Stromal cell of bone marrow (primary cell): ENCODE measurements around the gene GRK6.
A peak's percentile ranks its signal among the peaks of the same experiment; 100 is the strongest.

Source experiments
- DNase-seq: peaks from one replicate; pipeline ENCODE4 v3.0.0-alpha.2; 2012; ENCODE audit warnings: low read depth

GRK6 gene

DNA sequence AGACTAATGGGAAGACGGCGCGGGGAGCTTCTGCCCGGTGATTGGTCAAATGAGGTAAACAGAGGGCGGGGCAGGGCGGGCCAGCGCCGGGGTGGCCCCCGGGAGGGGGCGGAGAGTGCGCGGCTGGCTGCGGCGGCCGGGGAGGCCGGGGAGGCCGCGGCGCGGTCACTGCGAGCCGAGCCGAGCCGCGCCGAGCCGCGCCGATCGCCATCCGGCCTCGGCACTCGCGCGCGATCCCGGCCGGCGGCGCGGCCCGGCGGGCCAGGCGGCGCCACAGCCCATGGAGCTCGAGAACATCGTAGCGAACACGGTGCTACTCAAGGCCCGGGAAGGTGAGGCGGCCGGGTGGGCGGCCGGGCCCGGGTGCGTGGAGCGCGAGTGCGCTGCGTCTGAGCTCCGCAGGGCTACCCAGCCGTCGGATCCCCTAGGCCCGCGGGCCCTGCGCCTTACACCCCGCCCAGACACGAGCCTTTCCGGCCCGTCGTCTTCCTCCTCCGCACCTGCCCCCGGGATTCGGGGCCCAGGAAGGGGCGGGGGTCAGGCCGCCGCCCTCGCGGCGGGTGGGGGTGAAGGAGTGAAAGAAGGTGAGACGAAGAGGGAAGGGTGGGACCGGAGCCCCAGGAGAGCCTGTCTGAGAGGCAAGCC lies at the start of gene GRK6:
GRK6 (plus strand) TSS at position 111 of the 645 bp plus-strand sequence; CDS start at position 281, 170 bp downstream.
- DNase-seq: no peak

- DNase-seq: no peak
These were observed 48.4 kb upstream of the GRK6 start for GRCh38 chr5:177377851-177378776.

- DNase-seq: no peak
These were observed 47.3 kb upstream of the GRK6 start for GRCh38 chr5:177378884-177379883.

- no peak for DNase-seq
These were observed 45.7 kb upstream of the GRK6 start for GRCh38 chr5:177380805-177381126.

GRCh38 chr5:177382423-177383029 lies 44.0 kb upstream of the GRK6 start:
- DNase-seq: no peak

GRCh38 chr5:177383181-177383580 lies 43.3 kb upstream of the GRK6 start:
- DNase-seq: no peak

- no peak for DNase-seq
These were observed 42.3 kb upstream of the GRK6 start, which contains the start of gene SLC34A1 for GRCh38 chr5:177384134-177384533. SLC34A1 (plus strand) TSS chr5:177384434; CDS start chr5:177385742, 1,308 bp downstream.

GRCh38 chr5:177385720-177386119 lies 40.8 kb upstream of the GRK6 start:
- DNase-seq: no peak

DNA sequence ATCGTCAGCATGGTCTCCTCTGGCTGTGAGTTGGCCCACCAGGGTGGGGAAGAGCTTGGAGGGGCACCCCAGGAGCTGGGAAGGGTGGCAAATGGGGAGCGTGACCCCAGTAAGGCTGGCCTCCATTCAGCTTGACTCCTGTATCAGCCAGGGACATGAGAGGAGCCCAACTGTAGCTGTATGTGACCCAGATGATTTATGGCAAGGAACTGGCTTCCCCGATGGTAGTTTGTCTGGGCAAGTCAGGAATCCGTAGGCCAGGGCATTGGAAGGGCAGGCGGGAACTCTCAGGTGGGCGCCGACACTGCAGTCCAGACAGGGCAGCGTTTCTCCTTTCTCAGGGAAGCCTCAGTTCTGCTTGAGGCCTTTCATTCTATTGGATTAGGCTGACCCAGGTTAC lies 39.9 kb upstream of the GRK6 start:
- DNase-seq: no peak

GRCh38 chr5:177387405-177387804 lies 39.1 kb upstream of the GRK6 start:
- DNase-seq: no peak

- DNase-seq: no peak
These were observed 37.9 kb upstream of the GRK6 start for GRCh38 chr5:177388521-177389052.

- DNase-seq: peak; percentile 90
These were observed 37.0 kb upstream of the GRK6 start for GRCh38 chr5:177389241-177390169.

DNA sequence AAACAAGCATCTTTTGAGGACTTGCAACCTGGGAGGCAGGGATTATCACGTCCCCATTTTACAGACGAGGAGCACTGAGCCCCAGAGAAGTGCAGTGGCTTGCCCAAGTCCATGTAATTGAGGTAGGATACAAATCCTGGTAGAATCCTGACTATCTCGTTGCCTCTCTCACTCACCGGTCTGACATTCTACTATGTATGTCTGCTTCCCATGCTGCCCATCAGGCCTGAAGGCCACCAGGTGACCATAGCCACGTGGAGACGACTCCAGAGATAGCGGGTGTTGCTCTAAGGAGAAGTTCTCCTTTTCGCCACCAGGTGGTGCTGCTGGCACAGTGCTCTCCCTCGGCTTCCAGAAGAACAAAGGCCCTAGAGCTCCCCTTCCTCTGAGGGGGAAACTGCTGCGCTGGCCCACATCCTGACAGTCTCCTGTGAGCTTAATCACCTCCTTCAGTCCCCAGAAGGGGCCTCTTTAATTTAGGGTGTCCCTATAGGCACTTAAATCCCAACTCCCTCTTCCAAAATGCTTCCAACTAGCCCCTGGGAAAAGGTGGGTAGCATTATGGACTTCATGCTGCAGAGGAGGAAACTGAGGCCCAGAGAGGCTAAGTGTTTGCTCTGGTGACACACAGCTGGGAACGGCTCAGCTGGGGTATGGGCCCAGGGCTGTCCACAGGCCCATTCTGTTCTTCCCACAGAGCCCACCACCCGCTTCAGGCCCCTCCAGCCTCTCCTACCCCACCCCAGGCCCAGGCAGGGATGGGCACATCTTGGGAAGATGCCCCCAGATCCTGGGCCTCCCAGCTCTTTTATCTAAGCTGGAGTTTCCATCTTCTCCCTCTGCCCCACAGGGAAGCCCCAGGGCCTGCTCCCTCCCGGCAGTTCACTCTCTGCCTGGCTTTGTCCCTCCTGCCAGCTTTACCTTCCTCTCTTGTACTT lies 35.8 kb upstream of the GRK6 start:
- DNase-seq: no peak

- DNase-seq: no peak
These were observed 33.7 kb upstream of the GRK6 start for GRCh38 chr5:177392765-177393164.

DNA sequence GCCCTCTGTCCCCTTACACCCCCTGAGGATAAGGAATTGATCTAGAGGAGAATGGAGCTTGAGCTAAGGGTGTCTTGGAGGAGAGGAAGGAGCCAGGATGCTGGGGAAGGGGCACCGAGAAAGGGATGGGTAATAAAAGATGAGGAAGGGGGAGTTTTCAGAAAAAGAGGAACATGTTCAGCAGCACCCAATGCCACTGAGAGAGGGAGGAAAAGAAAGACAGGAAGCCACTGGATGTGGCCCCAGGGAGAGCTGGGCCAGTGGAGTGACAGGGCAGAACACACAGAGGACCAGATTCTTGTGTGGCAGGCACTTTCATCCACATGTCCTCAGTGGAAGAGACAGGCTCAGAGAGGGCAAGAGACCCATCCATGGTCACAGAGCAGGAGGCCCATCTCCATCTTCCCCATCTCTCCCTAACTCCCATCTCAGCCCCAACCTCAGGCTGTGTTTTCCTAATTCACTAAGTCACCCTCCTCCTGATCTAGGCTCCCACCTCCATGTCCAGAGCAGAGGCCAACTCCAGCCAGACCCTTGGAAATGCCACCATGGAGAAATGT lies 33.2 kb upstream of the GRK6 start:
- no peak for DNase-seq

- no peak for DNase-seq
These were observed 32.5 kb upstream of the GRK6 start for GRCh38 chr5:177393990-177394389.

DNA sequence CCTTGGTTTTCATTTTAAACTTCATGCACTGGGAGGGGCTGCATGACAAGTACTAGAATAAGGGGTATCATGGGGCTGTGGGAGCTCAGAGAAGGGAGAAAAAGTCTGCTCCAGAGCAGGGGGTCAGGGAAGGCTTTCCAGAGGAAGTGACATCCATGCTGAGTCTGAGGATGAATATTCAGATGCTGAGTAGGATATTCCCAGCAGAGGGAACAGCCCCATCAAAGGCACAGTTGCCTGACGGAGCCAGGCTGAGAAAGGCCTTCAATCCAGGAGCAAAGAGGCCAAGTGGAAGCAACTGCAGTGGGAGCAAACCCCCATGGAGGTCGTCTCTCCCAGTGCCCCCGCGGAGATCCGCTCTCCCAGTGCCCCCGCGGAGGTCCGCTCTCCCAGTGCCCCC lies 30.4 kb upstream of the GRK6 start:
- DNase-seq: no peak

GRCh38 chr5:177396807-177397206 lies 29.7 kb upstream of the GRK6 start:
- no peak for DNase-seq

- DNase-seq: no peak
These were observed 28.5 kb upstream of the GRK6 start for GRCh38 chr5:177397875-177398390.
